GM21737 (cell line): Measurements from ENCODE around the gene CLIP2.
A peak's percentile ranks its signal among the peaks of the same experiment; 100 is the strongest.
"Not testable (repeated sequence)": the region's sequence is repeated elsewhere in the genome, so short reads cannot be mapped to it uniquely, and the experiment has no call there.

Experiments used
- ATAC-seq: cut with Tn5 transposase; IDR thresholded peaks from one replicate; pipeline ENCODE4 v1.9.1; 2021; ENCODE audit warnings: mild to moderate bottlenecking, moderate library complexity; ENCODE audit not compliant: unreplicated experiment

Gene CLIP2

DNA sequence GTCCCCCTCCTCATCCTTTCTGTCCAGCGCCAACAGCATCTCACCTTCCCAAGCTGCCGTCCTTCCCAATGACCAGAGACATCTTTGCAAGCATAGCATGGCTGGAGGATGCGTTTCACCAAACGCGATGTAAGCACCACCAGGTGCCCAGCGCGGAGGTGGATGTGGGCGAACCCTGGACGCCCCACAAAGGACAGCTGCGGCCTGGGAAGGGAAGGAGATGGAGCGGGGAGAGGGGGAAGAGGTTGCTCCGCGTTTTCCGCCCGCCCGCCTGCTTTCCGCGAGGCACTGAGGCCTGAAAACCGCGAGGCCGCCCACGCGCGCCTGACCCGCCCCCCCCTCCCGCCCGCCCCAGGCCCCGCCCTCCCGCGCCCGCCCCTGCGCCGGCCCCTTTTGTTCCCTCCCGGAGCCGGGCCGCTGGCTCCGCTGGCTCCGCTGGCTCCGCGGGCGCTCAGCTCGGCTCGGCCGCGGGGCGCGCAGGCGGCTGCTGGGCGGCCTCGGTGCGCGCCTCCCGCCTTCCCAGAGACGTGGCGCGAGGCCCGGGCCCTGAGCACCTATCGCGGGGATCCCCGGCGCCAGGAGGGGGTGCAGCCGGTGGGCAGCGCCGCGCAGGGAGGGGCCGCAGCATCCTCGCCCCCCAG is at the start of gene CLIP2:
TSS of gene CLIP2 (plus strand) at position 390 of the 641 bp plus-strand sequence. CDS start 28,140 bp downstream, outside the sequence.
- peak; percentile 38 for ATAC-seq

DNA sequence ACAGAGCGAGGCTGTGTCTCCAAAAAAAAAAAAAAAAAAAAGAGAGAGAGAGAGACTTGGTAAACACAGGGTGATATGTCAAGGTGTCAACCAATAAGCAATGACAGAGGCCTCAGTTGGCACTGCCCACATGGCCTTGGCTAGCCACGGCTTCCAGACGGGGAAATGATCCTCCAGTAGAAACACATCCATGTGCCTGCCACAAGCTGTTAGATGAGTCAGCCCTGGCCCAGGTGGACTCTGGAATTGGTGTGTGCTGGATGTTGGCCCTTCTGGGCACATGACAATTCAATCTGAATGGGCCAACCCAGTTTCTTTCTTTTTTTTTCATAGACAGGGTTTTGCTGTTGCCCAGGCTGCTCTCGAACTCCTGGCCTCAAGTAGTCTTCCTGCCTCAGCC is 48.7 kb upstream of the CLIP2 start:
- ATAC-seq, result no peak

GRCh38 chr7:74242122-74242443 is 47.1 kb upstream of the CLIP2 start:
- ATAC-seq, result no peak

DNA sequence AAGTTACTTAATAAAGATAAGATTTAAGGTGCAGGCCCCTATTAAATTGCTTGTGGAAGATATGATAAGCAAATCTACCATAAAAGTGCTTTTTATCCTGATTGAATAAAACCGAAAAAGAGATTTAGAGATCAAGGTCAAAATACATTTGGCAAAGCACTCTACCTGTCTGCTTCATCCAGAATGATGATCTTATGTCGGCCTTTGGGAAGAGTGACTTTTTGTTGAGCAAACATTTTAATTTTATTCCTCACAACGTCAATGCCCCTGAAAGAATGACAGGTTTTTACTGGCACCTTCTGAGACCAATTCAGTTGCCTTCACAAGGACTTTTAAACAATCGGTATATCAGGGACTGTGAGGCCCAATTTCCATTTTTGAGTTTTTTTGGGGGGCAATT is 42.7 kb upstream of the CLIP2 start:
- ATAC-seq, result no peak

GRCh38 chr7:74248156-74248555 is 41.1 kb upstream of the CLIP2 start:
- ATAC-seq, result no peak

GRCh38 chr7:74249058-74249457 is 40.1 kb upstream of the CLIP2 start:
- not testable (repeated sequence) for ATAC-seq

DNA sequence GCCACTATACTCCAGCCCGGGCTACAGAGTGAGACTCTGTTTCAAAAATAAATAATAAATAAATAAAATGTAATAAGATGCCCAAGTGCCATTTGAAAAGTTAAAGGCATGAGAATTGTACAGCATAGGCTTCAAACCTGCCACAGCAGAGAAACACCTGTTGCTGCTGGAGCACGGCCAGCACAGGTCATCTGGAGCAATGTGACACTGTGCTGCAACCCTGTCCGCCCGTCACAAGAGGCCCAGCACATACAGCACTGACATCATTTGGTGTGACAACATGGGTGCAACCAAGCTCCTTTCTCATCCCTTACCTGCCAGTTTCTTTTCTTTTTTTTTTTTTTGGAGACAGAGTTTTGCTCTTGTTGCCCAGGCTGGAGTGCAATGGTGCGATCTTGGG is 36.3 kb upstream of the CLIP2 start:
- ATAC-seq, result no peak

- no peak for ATAC-seq
Observed at GRCh38 chr7:74253331-74253730, 35.9 kb upstream of the CLIP2 start.

GRCh38 chr7:74253835-74254128 is 35.4 kb upstream of the CLIP2 start:
- no peak for ATAC-seq

DNA sequence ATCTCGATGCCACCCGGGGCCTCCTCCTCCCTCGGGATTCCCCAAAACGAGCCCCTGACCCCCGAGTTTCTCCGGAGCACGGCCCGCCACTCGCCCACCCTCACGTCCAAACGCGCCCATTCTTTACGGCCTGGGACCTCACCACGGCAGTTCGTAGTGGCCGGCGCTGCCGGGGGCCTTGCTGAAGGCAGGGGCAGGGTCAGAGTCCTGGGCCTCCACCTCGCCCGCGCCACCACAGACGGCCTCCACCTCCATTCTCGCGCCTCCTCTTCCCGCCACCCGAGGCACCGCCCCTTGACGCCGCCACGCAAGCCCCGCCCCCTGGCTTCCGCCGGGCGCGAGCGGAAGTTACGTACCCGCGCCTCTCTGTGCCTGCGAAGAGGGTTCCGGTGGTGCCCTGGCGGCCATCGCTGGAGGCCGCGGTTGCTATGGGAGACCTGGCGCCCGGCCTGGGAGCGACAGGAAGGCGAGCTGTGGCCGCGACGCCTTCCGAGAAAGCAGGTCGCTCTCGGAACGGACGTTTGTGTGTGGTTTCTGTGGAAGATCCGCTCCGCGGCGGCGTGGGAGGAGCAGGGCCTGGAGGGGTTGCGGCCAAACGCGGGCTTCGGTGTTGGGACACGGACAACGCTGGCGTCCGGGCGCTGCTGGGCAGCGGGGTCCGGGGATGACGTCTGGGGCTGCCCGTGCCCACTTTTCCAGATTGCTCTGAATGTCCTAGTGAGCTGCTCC is 34.9 kb upstream of the CLIP2 start, which contains the start of gene RFC2:
TSS of gene RFC2 (minus strand) at position 271 of the 729 bp plus-strand sequence. CDS start at position 255, 16 bp downstream.
- peak; percentile 92 for ATAC-seq

DNA sequence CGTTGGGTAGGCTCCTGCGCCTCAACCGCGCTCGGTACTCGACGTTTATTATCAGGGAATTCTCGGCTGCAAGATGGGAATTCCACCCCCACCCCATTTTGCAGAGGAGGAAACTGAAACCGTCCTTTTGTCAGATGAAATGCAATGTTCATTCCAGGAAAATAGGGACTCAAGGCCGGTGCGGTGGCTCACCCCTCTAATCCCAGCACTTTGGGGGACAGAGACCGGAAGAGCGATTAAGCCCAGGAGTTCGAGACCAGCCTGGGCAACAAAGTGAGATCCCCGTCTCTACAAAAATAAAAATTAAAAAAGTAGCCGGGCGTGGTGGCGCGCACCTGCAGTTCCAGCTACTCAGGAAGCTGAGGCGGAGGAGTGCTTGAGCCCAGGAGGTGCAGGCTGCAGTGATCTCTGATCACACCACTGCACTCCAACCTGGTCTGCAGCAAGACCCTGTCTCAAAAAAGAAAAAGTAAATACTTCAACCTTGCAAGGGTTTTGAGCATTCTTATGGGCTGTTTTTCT is 34.3 kb upstream of the CLIP2 start:
- ATAC-seq, result no peak

GRCh38 chr7:74255461-74255860 is 33.7 kb upstream of the CLIP2 start:
- ATAC-seq, result not testable (repeated sequence)

DNA sequence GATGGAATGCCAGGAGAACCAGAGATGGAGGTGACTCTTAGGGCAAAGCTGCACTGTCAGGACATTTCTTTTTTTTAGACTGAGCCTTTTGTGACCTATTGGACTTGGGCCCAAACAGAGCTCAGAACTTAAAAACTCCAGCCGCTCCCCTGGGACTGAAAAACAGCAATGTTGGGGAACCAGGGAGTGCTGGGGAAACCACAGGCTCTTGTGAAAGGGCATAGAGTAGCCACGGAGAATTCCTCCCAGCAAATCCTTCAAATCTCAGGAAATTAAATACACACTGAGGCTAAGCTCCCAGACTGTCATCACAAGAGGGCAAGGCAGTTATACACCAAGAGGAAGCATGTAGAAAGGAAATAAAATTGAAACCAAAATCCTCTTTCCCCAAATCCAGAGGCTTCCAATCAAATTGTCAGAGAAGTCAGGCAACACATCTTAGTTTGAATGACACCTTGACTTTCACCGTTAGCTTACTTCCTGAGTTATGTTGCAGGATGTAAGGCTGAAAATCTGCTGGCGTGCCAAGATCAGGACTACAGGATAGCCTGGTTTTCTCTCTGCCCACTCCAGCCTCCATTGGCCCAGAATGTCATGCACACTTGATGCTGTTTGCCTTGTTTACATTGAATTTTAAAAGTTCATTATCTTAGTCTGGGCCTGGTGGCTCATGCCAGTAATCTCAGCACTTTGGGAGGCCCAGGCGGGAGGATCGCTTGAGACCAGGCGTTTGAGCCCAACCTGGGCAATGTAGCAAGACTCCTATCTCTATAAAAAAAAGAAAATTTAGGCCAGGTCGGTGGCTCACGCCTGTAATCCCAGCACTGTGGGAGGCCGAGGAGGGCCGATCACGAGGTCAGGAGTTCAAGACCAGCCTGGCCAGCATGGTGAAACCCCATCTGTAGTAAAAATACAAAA is 32.5 kb upstream of the CLIP2 start:
- no peak for ATAC-seq

DNA sequence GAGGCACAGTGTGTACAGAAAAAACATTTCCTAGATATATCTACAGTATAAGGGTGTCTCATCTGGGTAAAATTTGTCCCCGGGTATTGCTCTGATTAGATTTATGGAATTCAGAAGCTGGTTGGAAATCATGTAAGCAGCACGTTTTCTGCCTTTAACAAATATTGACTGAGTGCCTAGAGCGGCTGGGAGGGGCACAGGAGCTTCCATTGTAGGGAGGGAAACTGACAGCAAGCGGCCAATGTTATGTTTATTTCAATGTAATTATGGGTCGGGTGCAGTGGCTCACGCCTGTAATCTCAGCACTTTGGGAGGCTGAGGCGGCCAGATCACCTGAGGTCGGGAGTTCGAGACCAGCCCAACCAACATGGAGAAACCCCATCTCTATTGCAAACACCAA is 30.6 kb upstream of the CLIP2 start:
- ATAC-seq, result no peak

- ATAC-seq, result no peak
Observed at GRCh38 chr7:74262639-74263398, 26.4 kb upstream of the CLIP2 start.

GRCh38 chr7:74263399-74264120 is 25.6 kb upstream of the CLIP2 start:
- no peak for ATAC-seq

GRCh38 chr7:74266191-74266963 is 22.8 kb upstream of the CLIP2 start:
- no peak for ATAC-seq

- ATAC-seq, result no peak
Observed at GRCh38 chr7:74267756-74268565, 21.2 kb upstream of the CLIP2 start.
